Transverse colon (tissue), 4 donors: ENCODE measurements around the gene CLSTN2.

ENCODE experiments used
- EP300 ChIP-seq: sonication (generic); formaldehyde crosslinking; IDR thresholded peaks from one replicate; pipeline ENCODE4 v1.6.1; 2017; ENCODE audit warnings: antibody characterized with exemption, low read depth
- POLR2A ChIP-seq: fragments of 450-650 bp; IDR thresholded peaks from one replicate; pipeline ENCODE4 v1.6.1; 2016; ENCODE audit warnings: antibody characterized with exemption, mild to moderate bottlenecking, moderate library complexity
- POLR2AphosphoS5 ChIP-seq, 3 donors: sonication (generic); formaldehyde crosslinking; IDR thresholded peaks; one replicate each; pipeline ENCODE4 v1.6.1; 2016; ENCODE audit warnings: antibody characterized with exemption in 3 of 3
- TF ChIP-seq, protein P1 (sequence below), 5 experiments: fragments of 200-600 bp in 3 of 5; fragments of 450-650 bp in 2 of 5; sonication (generic) in 3 of 5; IDR thresholded peaks; 1 replicate in 2 of 5; 2 replicates in 3 of 5; pipeline ENCODE4 v1.5.1; 2016 to 2017; ENCODE audit warnings: antibody characterized with exemption in 5 of 5, inconsistent platforms in 3 of 5, mild to moderate bottlenecking in 2 of 5, moderate library complexity in 1 of 5

DNA sequence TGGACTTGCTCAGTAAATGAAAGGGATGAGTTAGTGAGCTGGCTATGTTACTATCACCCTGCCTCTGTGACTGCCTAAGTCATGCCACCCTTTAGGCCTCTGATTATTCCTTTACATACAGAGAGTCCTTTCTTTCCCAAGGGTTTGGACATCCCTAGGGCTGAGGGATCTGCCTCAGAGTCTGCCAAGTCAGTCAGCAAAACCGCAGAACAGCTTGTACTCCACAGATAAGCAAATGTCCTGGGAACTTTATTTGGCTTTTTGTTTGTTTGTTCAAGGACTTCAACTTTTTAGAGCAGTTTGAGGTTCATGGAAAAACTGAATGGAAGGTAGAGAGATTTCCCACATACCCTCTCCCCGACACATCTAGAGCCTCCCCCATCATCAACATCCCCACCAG lies 660.3 kb downstream of the CLSTN2 start:
- TF ChIP-seq POLR2AphosphoS5 (IDR thresholded peaks at IDR 0.05), result no peak
- TF ChIP-seq, protein P1, sequence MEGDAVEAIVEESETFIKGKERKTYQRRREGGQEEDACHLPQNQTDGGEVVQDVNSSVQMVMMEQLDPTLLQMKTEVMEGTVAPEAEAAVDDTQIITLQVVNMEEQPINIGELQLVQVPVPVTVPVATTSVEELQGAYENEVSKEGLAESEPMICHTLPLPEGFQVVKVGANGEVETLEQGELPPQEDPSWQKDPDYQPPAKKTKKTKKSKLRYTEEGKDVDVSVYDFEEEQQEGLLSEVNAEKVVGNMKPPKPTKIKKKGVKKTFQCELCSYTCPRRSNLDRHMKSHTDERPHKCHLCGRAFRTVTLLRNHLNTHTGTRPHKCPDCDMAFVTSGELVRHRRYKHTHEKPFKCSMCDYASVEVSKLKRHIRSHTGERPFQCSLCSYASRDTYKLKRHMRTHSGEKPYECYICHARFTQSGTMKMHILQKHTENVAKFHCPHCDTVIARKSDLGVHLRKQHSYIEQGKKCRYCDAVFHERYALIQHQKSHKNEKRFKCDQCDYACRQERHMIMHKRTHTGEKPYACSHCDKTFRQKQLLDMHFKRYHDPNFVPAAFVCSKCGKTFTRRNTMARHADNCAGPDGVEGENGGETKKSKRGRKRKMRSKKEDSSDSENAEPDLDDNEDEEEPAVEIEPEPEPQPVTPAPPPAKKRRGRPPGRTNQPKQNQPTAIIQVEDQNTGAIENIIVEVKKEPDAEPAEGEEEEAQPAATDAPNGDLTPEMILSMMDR (IDR thresholded peaks at IDR 0.05), result no peak
- no peak for TF ChIP-seq POLR2A
- no peak for TF ChIP-seq EP300
